GM19467 (cell line): ENCODE measurements around the gene CHSY1.

Experiments used
- ATAC-seq: cut with Tn5 transposase; IDR thresholded peaks from one replicate; pipeline ENCODE4 v1.9.1; 2021; ENCODE audit warnings: mild to moderate bottlenecking, moderate library complexity; ENCODE audit not compliant: unreplicated experiment

The CHSY1 gene

GRCh38 chr15:101213147-101213546, 38.7 kb downstream of the CHSY1 start:
- no peak for ATAC-seq

- no peak for ATAC-seq
These were observed 40.0 kb downstream of the CHSY1 start for GRCh38 chr15:101211897-101212296.

GRCh38 chr15:101210466-101210865, 41.4 kb downstream of the CHSY1 start:
- no peak for ATAC-seq

- ATAC-seq = no peak
These were observed 41.8 kb downstream of the CHSY1 start for GRCh38 chr15:101210058-101210457.

- no peak for ATAC-seq
These were observed 42.5 kb downstream of the CHSY1 start for GRCh38 chr15:101209285-101209845.

GRCh38 chr15:101207867-101208288, 44.0 kb downstream of the CHSY1 start:
- no peak for ATAC-seq

GRCh38 chr15:101206176-101206591, 45.7 kb downstream of the CHSY1 start:
- ATAC-seq = no peak

GRCh38 chr15:101204739-101205535, 46.9 kb downstream of the CHSY1 start:
- ATAC-seq = no peak

GRCh38 chr15:101203607-101204189, 48.1 kb downstream of the CHSY1 start:
- no peak for ATAC-seq

- no peak for ATAC-seq
These were observed 48.7 kb downstream of the CHSY1 start for GRCh38 chr15:101203029-101203573.

- ATAC-seq = no peak
These were observed 50.3 kb downstream of the CHSY1 start for GRCh38 chr15:101201411-101202174.

GRCh38 chr15:101200181-101200580, 51.7 kb downstream of the CHSY1 start:
- no peak for ATAC-seq

- ATAC-seq = no peak
These were observed 53.0 kb downstream of the CHSY1 start for GRCh38 chr15:101198800-101199199.

- no peak for ATAC-seq
These were observed 53.7 kb downstream of the CHSY1 start for GRCh38 chr15:101198031-101198575.

GRCh38 chr15:101194546-101195125, 57.2 kb downstream of the CHSY1 start:
- no peak for ATAC-seq

- ATAC-seq = no peak
These were observed 57.9 kb downstream of the CHSY1 start for GRCh38 chr15:101193806-101194545.

- no peak for ATAC-seq
These were observed 58.7 kb downstream of the CHSY1 start for GRCh38 chr15:101193120-101193644.

- no peak for ATAC-seq
These were observed 59.8 kb downstream of the CHSY1 start for GRCh38 chr15:101192081-101192480.

GRCh38 chr15:101191242-101191641, 60.6 kb downstream of the CHSY1 start:
- ATAC-seq = no peak
